ENCODE data around the gene ATP8B4.

The ATP8B4 gene

DNA sequence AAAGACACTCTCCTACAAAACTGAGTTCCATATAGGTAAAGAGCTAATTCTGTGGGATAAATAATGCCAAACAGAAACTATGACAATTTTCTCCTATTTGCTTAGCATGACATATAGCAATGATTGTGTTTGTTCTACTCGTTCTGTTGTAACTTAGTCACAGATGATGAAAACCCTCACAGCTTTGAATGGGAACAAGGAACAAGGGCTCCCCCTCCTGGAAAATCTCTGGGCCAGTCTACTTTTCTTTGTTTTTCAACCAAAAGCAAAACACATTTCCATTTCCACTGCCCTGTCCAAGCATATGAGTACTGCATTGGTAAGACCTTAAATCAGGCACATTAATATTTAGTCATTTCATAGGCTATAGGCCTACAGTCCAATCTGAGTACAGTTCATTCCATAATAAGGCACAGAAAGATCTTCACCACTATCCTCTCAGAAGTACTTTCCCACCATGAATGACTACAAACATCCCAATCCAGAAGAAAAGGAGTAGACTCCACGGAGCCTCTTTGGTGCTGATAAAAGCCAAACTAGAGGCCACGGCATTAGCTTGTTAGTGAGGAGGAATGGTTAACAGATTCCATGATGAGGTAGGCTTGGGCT, 67.1 kb downstream of the ATP8B4 start:
- TF ChIP-seq, protein P1, sequence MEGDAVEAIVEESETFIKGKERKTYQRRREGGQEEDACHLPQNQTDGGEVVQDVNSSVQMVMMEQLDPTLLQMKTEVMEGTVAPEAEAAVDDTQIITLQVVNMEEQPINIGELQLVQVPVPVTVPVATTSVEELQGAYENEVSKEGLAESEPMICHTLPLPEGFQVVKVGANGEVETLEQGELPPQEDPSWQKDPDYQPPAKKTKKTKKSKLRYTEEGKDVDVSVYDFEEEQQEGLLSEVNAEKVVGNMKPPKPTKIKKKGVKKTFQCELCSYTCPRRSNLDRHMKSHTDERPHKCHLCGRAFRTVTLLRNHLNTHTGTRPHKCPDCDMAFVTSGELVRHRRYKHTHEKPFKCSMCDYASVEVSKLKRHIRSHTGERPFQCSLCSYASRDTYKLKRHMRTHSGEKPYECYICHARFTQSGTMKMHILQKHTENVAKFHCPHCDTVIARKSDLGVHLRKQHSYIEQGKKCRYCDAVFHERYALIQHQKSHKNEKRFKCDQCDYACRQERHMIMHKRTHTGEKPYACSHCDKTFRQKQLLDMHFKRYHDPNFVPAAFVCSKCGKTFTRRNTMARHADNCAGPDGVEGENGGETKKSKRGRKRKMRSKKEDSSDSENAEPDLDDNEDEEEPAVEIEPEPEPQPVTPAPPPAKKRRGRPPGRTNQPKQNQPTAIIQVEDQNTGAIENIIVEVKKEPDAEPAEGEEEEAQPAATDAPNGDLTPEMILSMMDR (IDR thresholded peaks at IDR 0.05; ENCODE audit: low read depth, low read length, missing control alignments): peak; percentile 80
- in situ Hi-C loops (cut with HindIII; ENCODE audit: low sequenced_read_pairs): no loop called here
- peak; percentile 75 for DNase-seq (ENCODE audit: low read depth)
- no peak overlapping the region for H3K4me3 ChIP-seq (ENCODE audit: low read depth, low read length)

DNA sequence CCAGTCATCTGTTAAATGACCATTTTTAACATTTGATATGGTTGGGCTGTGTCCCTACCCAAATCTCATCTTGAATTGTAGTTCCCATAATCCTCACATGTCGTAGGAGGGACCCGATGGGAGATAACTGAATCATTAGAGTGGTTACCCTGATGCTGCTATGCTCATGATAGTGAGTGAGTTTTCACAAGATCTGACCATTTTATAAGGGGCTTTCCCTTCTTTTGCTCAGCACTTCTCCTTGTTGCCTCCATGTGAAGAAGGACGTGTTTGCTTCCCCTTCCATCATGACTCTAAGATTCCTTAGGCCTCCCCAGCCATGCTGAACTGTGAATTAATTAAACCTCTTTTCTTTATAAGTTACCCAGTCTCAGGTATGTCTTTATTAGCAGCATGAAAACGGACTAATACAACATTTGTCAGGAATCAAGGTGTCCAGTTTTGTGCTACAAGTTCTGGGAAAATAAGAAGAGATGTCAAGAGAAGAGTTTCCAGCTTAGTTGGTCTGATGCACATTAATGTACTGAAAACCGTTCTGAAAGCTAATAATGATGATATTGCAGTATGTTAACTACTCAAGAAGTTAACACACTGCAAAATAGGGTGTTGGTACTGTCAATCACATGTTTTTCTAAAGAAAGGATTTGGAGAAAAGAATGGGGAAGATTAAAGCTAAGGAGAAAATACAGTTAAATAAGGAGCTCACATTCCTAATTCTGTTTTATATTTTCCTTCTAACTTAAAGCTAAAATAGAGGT, 67.9 kb downstream of the ATP8B4 start:
- in situ Hi-C loops (cut with HindIII; ENCODE audit: low sequenced_read_pairs): no loop called here
- no peak for DNase-seq (ENCODE audit: low read depth)
- no peak overlapping the region for H3K4me3 ChIP-seq (ENCODE audit: low read depth, low read length)
- TF ChIP-seq, protein P1 (IDR thresholded peaks at IDR 0.05; ENCODE audit: low read depth, low read length, missing control alignments): no peak

DNA sequence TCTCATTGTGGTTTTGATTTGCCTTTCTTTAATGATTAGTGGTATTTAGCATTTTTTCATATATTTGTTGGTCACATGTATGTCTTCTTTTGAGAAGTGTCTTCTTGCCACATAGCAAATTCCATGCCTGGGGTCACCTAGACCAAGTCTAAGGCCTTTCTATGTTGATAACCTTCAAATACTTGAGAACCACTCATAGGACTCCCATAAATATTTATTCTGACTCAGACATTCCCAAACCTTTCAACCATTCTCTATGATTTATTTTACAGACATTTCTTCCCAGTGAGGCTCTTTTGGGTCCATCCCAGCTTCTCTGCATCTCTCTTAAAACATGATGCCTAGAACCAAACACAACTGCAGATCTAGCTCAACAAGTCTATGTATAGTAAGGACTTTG, 69.2 kb downstream of the ATP8B4 start:
- in situ Hi-C loops (cut with HindIII; ENCODE audit: low sequenced_read_pairs): no loop called here
- H3K4me3 ChIP-seq (ENCODE audit: low read depth, low read length): no peak overlapping the region
- TF ChIP-seq, protein P1 (IDR thresholded peaks at IDR 0.05; ENCODE audit: low read depth, low read length, missing control alignments): no peak
- DNase-seq (ENCODE audit: low read depth): no peak

DNA sequence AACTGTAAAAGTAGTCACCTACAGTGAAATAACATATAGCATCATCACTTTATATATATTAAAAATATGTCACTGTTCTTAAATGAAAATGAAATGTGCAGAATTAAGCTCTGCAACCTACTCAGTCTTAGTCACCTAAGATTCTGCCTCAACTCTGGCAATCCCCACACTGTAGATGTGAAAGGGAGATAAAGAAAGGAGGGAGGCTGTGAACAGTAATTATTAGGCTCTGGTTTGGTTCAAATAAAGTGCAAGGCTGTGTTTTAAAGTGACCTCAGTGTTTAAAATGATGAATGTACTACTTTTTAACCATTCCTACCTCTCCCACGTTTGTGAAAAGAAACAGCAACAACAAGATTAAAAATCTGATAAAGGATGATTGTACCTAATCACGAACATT, 72.2 kb downstream of the ATP8B4 start:
- no peak overlapping the region for H3K4me3 ChIP-seq (ENCODE audit: low read depth, low read length)
- no peak for DNase-seq (ENCODE audit: low read depth)
- in situ Hi-C loops (cut with HindIII; ENCODE audit: low sequenced_read_pairs): no loop called here
- TF ChIP-seq, protein P1 (IDR thresholded peaks at IDR 0.05; ENCODE audit: low read depth, low read length, missing control alignments): no peak

DNA sequence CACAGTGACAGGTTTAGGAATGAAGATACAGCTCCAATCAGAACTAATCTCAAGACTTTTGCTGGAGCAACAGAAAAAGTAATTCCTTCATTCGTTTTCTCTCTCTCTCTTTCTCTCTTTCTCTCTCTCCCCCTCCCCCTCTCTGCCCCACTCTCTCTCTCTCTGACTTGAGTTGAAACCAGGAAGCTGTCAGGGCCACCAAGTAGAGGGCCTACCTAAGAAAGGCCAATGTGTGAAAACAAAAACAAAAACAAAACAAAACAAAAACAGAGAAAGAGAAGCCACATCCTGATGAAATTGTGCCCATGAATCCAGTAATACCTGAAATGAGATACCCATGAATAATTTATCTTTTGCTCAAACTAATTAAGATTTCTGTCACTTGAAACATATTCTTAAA, 72.9 kb downstream of the ATP8B4 start:
- TF ChIP-seq, protein P1 (IDR thresholded peaks at IDR 0.05; ENCODE audit: low read depth, low read length, missing control alignments): no peak
- H3K4me3 ChIP-seq (ENCODE audit: low read depth, low read length): no peak overlapping the region
- in situ Hi-C loops (cut with HindIII; ENCODE audit: low sequenced_read_pairs): no loop called here
- no peak for DNase-seq (ENCODE audit: low read depth)

DNA sequence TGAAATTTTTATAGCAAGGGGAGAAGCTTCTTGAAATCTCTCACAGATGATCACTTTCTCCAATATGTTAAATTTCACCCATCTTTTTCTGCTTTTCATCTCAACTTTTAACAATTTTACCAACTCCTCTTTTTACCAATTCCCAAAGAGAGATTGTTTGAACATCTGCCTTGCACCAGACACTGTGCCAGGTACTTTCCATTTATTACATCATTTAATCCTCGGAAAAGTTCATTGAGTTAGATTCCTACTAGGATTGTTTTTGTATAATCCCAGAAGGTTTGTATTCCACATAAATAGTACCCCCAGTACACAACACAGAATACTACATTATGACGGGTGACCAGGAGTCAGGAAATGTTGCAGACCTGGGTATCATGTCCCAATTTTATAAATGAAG, 74.1 kb downstream of the ATP8B4 start:
- no peak overlapping the region for H3K4me3 ChIP-seq (ENCODE audit: low read depth, low read length)
- in situ Hi-C loops (cut with HindIII; ENCODE audit: low sequenced_read_pairs): no loop called here
- DNase-seq (ENCODE audit: low read depth): no peak
- TF ChIP-seq, protein P1 (IDR thresholded peaks at IDR 0.05; ENCODE audit: low read depth, low read length, missing control alignments): no peak
